ENCODE measurements around the gene CCDC124.

Gene CCDC124

GRCh38 chr19:17972230-17972629 lies 39.4 kb downstream of the CCDC124 start:
- no peaks in the 10 kb centered on the region for H4K20me1 ChIP-seq (ENCODE audit: insufficient read depth, low read length, poor library complexity, severe bottlenecking)
- no peak overlapping the region for H3K4me3 ChIP-seq (ENCODE audit: low read length, poor library complexity, severe bottlenecking)
- no peak overlapping the region for H2AFZ ChIP-seq (ENCODE audit: low read length)
- H3F3A ChIP-seq (ENCODE audit: low read depth): no peaks in the 10 kb centered on the region
- H3K36me3 ChIP-seq (ENCODE audit: insufficient read depth, low read length): no peaks in the 10 kb centered on the region
- no peak overlapping the region for H3K9ac ChIP-seq (ENCODE audit: low read depth, low read length, poor library complexity, severe bottlenecking)
- H3K27me3 ChIP-seq (ENCODE audit: insufficient read depth, low read length, poor library complexity, severe bottlenecking): no peaks in the 10 kb centered on the region
- H3K79me2 ChIP-seq (ENCODE audit: insufficient read depth, low read length): no peaks in the 10 kb centered on the region
- H3K4me2 ChIP-seq (ENCODE audit: low read depth, low read length, poor library complexity, severe bottlenecking): no peak overlapping the region
- TF ChIP-seq, protein P1, sequence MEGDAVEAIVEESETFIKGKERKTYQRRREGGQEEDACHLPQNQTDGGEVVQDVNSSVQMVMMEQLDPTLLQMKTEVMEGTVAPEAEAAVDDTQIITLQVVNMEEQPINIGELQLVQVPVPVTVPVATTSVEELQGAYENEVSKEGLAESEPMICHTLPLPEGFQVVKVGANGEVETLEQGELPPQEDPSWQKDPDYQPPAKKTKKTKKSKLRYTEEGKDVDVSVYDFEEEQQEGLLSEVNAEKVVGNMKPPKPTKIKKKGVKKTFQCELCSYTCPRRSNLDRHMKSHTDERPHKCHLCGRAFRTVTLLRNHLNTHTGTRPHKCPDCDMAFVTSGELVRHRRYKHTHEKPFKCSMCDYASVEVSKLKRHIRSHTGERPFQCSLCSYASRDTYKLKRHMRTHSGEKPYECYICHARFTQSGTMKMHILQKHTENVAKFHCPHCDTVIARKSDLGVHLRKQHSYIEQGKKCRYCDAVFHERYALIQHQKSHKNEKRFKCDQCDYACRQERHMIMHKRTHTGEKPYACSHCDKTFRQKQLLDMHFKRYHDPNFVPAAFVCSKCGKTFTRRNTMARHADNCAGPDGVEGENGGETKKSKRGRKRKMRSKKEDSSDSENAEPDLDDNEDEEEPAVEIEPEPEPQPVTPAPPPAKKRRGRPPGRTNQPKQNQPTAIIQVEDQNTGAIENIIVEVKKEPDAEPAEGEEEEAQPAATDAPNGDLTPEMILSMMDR (conservative IDR thresholded peaks at IDR 0.05; ENCODE audit: low read length): no peak
- no peak for TF ChIP-seq EZH2phosphoT487 (IDR thresholded peaks at IDR 0.05; ENCODE audit: borderline replicate concordance)
- no peaks in the 10 kb centered on the region for H3K4me1 ChIP-seq (ENCODE audit: insufficient read depth, low read length, poor library complexity, severe bottlenecking)
- no peaks in the 10 kb centered on the region for H3K9me3 ChIP-seq (ENCODE audit: insufficient read depth, low read depth, low read length)
- H3K9me2 ChIP-seq (replicated peaks; ENCODE audit: low read depth, low read length): no peaks in the 10 kb centered on the region

GRCh38 chr19:17973759-17974158 lies 40.9 kb downstream of the CCDC124 start:
- H3K4me1 ChIP-seq (ENCODE audit: insufficient read depth, low read length, poor library complexity, severe bottlenecking): no peaks in the 10 kb centered on the region
- no peaks in the 10 kb centered on the region for H3K9me2 ChIP-seq (replicated peaks; ENCODE audit: low read depth, low read length)
- no peak overlapping the region for H3K4me2 ChIP-seq (ENCODE audit: low read depth, low read length, poor library complexity, severe bottlenecking)
- TF ChIP-seq, protein P1 (conservative IDR thresholded peaks at IDR 0.05; ENCODE audit: low read length): no peak
- no peak for TF ChIP-seq EZH2phosphoT487 (IDR thresholded peaks at IDR 0.05; ENCODE audit: borderline replicate concordance)
- no peak overlapping the region for H2AFZ ChIP-seq (ENCODE audit: low read length)
- H3K79me2 ChIP-seq (ENCODE audit: insufficient read depth, low read length): no peaks in the 10 kb centered on the region
- no peaks in the 10 kb centered on the region for H3K36me3 ChIP-seq (ENCODE audit: insufficient read depth, low read length)
- no peaks in the 10 kb centered on the region for H3K27me3 ChIP-seq (ENCODE audit: insufficient read depth, low read length, poor library complexity, severe bottlenecking)
- no peaks in the 10 kb centered on the region for H4K20me1 ChIP-seq (ENCODE audit: insufficient read depth, low read length, poor library complexity, severe bottlenecking)
- H3K9me3 ChIP-seq (ENCODE audit: insufficient read depth, low read depth, low read length): no peaks in the 10 kb centered on the region
- no peak overlapping the region for H3K4me3 ChIP-seq (ENCODE audit: low read length, poor library complexity, severe bottlenecking)
- H3F3A ChIP-seq (ENCODE audit: low read depth): no peaks in the 10 kb centered on the region
- H3K9ac ChIP-seq (ENCODE audit: low read depth, low read length, poor library complexity, severe bottlenecking): no peak overlapping the region

DNA sequence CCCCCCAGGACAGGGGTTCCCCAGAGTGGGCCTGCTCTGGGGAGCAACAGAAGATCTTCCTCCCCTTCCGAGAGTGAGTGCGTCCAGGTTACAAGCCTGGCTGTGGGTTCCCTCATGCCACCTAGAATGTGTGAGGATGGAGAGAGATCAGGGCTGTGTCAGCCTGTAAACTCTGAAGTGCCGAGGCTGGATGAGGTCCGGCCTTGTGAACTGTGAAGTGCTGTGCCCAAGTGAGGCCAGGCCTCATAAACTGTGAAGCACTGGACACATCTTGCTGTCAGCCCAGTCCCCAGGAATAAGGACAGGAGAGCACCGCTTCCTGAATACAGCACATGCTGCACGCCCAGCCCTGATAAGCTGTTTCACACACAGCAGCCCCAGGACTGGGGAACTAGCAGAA lies 41.7 kb downstream of the CCDC124 start:
- Histone ChIP-seq H2AFZ (ENCODE audit: low read length) (no peak overlapping the region), H3K4me2 (ENCODE audit: low read depth, low read length, poor library complexity, severe bottlenecking) (no peak overlapping the region)
- TF ChIP-seq, protein P1 (conservative IDR thresholded peaks at IDR 0.05; ENCODE audit: low read length): no peak
- TF ChIP-seq EZH2phosphoT487 (IDR thresholded peaks at IDR 0.05; ENCODE audit: borderline replicate concordance): no peak

More for the DNA sequence above, 41.7 kb downstream of the CCDC124 start:
- no peaks in the 10 kb centered on the region for H3K36me3 ChIP-seq (ENCODE audit: insufficient read depth, low read length)
- H3K9ac ChIP-seq (ENCODE audit: low read depth, low read length, poor library complexity, severe bottlenecking): no peak overlapping the region
- H3F3A ChIP-seq (ENCODE audit: low read depth): no peaks in the 10 kb centered on the region
- H3K9me3 ChIP-seq (ENCODE audit: insufficient read depth, low read depth, low read length): no peaks in the 10 kb centered on the region
- H3K79me2 ChIP-seq (ENCODE audit: insufficient read depth, low read length): no peaks in the 10 kb centered on the region
- H4K20me1 ChIP-seq (ENCODE audit: insufficient read depth, low read length, poor library complexity, severe bottlenecking): no peaks in the 10 kb centered on the region
- H3K9me2 ChIP-seq (replicated peaks; ENCODE audit: low read depth, low read length): no peaks in the 10 kb centered on the region
- no peaks in the 10 kb centered on the region for H3K4me1 ChIP-seq (ENCODE audit: insufficient read depth, low read length, poor library complexity, severe bottlenecking)
- no peak overlapping the region for H3K4me3 ChIP-seq (ENCODE audit: low read length, poor library complexity, severe bottlenecking)
- H3K27me3 ChIP-seq (ENCODE audit: insufficient read depth, low read length, poor library complexity, severe bottlenecking): no peaks in the 10 kb centered on the region
